Activated naive CD4-positive, alpha-beta T cell treated with Interleukin-2 at 50 U/mL for 16 hours (primary cell): ENCODE measurements around the gene CNPY3.

Source experiments
- DNase-seq: peaks from one replicate; pipeline ENCODE4 v3.0.0-alpha.2; 2020

CNPY3 gene

DNA sequence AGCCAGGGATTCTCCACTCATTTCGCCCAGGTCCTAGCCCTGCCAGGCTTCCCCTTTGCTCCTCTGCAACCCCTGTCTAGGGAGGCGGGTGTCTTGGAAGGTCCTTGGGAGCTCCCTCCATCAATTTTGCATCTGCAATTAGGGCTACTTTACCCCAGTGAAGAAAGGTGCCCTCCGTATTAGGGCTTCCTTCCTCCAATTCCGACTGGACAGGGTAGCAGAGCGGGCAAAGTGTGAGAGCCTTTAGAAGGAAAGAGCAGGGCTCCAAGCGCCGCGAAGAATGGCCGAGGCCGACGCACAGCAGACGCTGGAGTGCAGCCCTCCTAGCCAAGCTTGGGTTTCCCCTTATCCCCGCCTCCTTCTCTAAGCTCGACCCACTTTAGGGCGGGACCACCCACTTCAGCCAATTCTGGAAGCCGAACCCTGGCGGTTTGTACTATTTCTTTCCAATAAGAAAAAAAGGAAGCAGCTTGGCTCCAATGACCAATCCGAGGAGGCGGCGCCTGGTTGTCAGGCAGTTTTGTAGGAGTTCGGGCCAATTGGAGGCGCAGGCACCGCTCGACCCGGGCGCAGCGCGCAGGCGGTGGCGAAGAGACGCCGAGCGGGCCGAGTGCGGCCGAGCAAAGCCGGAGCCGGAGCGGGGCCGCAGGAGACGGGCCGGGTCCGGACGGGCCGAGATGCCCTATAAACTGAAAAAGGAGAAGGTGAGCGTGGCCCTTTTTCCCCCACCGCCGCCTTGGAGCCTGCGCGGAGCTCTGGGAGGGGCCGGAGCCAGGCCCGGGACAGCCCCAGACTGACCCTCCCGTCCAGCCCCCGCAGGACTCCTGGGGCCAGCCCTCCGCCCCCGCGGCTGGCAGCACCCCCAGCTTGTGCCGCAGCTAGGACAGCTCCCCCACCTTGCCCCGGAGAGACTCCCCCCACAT is 55.0 kb downstream of the CNPY3 start, which contains the start of gene PPP2R5D:
TSS of gene PPP2R5D (plus strand) at position 570 of the 923 bp plus-strand sequence. CDS start at position 678, 108 bp downstream.
- peak; percentile 99 for DNase-seq

DNA sequence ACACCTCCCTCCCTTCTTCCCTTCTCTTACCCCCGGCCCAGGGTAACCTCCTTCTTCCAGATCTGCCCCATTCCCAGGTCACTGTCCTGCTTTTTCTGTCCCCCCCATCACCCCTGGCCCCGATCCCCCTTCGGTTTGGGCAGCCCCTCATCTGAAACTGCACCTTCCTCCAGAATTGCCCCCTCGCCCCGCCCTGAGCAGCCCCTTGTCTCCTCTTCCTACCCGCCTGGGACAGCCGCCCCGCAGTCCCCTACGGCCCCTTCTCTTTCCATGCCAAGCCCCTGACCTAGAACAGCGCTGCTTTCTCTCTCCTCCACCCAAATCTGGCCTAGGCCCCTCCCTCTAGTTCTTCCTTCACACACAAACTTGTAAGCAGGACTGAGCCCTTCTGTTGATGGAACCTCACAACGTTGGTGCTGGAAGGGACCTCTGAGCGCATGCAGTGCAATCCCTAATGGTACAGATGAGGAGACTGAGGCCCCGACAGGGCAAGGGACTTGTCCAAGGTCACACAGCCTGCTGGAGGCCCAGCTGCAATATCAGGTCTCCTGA is 55.7 kb downstream of the CNPY3 start:
- peak; percentile 14 for DNase-seq

DNA sequence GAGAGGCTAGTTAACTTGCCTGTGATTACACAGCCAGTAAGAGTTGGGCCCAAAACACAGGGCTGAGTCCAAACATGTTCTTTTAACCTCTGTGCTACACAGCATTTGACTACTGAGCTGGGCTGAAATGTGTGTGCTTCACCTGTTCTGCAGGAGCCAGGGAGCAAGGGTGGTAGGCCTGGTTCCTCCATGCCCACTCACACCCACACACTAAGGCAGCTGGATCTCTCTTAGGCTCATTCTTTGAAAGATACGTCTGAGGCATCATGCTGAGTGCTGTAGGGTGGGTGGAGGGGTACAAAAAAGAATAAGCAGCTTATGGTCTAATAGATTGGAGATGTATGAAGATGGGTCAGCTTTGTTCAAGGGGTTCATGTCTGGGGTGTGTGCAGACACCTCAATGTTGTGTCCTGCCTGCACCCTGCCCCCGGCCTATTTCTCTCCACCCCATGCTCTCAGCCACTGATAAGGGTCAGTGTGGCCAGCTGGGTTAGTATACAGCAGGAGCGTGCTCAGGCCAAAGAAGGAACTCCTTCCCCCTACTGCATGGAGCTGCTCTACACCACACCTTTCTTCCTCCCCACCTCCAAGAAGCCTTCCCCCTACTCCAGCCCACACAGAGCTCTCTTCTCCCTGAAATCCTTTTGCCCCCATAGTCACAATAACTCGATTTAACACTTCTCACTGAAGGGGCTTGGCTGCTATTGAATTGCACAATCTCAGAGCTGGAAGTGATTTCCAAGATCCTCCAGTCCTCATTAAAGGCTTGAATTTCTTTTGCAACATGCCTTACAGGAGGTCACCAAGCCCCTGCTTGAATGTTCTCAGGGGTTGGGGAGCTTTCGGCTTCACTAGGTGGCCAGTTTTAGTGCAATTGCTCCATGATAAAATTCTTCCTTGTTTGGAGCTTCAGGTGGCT is 58.5 kb downstream of the CNPY3 start:
- DNase-seq: no peak

DNA sequence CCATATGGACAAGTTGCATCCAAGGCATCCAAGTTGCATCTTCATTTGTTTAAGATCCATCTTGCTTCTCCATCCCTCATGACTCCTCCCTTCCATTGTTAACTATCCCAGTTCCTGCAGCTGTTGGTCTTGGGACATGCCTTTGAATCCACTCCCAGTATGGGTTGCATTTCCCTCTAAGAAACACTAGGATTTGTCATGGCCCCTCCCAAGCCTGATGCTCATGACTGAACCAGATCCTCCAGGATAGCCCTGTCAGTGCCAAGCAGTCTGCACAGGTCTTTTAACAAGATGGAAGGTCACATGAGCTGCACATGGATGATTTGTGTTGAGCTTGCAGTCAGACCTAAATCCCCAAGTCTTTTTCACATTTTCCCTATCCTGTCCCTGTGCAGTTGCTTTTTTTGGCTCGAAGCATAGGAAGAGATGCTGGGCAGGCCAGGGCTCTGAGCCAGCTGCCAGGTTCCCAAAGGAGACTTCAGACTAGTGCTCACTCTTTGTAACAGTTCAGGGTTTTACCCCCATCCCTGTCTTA is 59.3 kb downstream of the CNPY3 start:
- DNase-seq: no peak
